Measurements from ENCODE around the gene TPBGL. TPM values are rescaled to one million over a fixed set of nuclear protein-coding genes. Genes with fewer than 3 reads are reported as not detected.

Gene TPBGL
- total RNA-seq, 1 experiment from 2014 or later = not detected

GRCh38 chr11:75242722-75243600 lies 2.4 kb downstream of the TPBGL start:
- Histone ChIP-seq H3K4me1 (ENCODE audit: insufficient read depth, low read length) (peaks cover 4% of the 10 kb centered on the region; the same call in 1 of the 2 replicates), H3K9me3 (ENCODE audit: low read length) (no peaks in the 10 kb centered on the region), H3K4me2 (ENCODE audit: low read length) (no peak overlapping the region), H3K79me2 (ENCODE audit: low read length) (no peaks in the 10 kb centered on the region), H3K9ac (ENCODE audit: low read length) (no peak overlapping the region), H3K36me3 (ENCODE audit: low read depth, low read length) (no peaks in the 10 kb centered on the region), H3K9me2 (replicated peaks; ENCODE audit: low read length) (no peaks in the 10 kb centered on the region), H3F3A (ENCODE audit: low read length, unreplicated experiment) (no peaks in the 10 kb centered on the region), H3K27ac (ENCODE audit: low read length) (no peak overlapping the region), H3K4me3 (ENCODE audit: low read length) (no peak overlapping the region), H3K27me3 (ENCODE audit: low read length) (peaks cover 53% of the 10 kb centered on the region), H2AFZ (ENCODE audit: low read length) (no peak overlapping the region), H4K20me1 (ENCODE audit: low read length) (no peaks in the 10 kb centered on the region)
- ChIA-PET CTCF (interaction anchor here (0.9 to 1.9 kb wide), 4 partner anchors 38 to 254 kb away, joined by 3 to 12 read pairs (median 3); partner anchors contain the start of gene NEU3), POLR2A (ENCODE audit: unreplicated experiment) (no interaction called here)
- intact Hi-C loops (cut with micrococcal nuclease) = no loop called here
- no peak for DNase-seq
- TF ChIP-seq EZH2 (IDR thresholded peaks at IDR 0.05; ENCODE audit: low read length, unreplicated experiment) (no peak), EZH2phosphoT487 (IDR thresholded peaks at IDR 0.05; ENCODE audit: borderline replicate concordance, low read length) (no peak)
- TF ChIP-seq, protein P1, sequence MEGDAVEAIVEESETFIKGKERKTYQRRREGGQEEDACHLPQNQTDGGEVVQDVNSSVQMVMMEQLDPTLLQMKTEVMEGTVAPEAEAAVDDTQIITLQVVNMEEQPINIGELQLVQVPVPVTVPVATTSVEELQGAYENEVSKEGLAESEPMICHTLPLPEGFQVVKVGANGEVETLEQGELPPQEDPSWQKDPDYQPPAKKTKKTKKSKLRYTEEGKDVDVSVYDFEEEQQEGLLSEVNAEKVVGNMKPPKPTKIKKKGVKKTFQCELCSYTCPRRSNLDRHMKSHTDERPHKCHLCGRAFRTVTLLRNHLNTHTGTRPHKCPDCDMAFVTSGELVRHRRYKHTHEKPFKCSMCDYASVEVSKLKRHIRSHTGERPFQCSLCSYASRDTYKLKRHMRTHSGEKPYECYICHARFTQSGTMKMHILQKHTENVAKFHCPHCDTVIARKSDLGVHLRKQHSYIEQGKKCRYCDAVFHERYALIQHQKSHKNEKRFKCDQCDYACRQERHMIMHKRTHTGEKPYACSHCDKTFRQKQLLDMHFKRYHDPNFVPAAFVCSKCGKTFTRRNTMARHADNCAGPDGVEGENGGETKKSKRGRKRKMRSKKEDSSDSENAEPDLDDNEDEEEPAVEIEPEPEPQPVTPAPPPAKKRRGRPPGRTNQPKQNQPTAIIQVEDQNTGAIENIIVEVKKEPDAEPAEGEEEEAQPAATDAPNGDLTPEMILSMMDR (conservative IDR thresholded peaks at IDR 0.05; ENCODE audit: low read depth, low read length) = no peak
- BruUV-seq (replicated peaks) = no TSS peak
- no peak for ATAC-seq

DNA sequence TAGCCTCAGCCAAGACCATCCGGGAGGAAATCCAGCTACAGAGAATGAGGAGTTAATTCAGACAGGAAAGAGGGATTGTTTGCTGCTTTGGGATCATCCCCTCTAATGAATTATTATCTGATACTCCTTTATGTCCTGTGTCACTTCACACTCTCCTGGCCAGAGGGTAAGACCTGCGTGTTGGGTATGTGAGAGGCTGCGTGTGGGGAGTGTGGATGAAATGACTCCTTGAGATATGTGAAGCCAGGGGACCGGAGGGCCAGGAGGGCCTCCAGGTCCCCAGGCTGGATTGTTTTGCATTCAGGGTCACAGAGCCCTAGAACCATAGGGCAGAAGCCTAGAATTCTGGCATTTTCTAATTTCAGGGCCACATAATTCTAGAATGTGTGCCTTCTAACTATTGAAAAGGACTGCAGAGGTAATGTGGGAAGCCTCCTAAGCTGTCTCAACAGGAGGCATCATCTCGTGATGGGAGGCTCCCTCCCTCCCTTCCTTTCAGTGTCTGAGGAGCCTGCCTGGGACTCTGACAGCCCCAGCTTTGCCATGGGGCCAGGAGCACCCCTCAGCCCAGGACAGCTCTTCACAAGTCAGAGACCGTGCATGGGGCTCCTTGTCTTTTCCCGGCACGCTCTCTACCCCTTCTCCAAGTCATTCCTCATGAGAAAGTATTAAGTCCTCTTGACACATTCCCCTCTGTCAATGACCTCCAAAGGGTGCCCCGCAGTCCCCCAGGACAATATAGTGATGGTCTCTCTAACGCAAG lies 3.7 kb downstream of the TPBGL start:
- BruUV-seq (replicated peaks) = no TSS peak
- CTCF ChIA-PET = interaction anchor here (1.5 kb wide), 1 partner anchor 104 kb away, joined by 5 read pairs; no protein-coding TSS in a partner anchor

More for the DNA sequence above, 3.7 kb downstream of the TPBGL start:
- Histone ChIP-seq H4K20me1 (ENCODE audit: low read length) (no peaks in the 10 kb centered on the region), H3F3A (ENCODE audit: low read length, unreplicated experiment) (no peaks in the 10 kb centered on the region), H3K9ac (ENCODE audit: low read length) (no peak overlapping the region), H3K27ac (ENCODE audit: low read length) (no peak overlapping the region), H3K4me1 (ENCODE audit: insufficient read depth, low read length) (peaks cover 4% of the 10 kb centered on the region; the same call in 1 of the 2 replicates), H3K27me3 (ENCODE audit: low read length) (peaks cover 53% of the 10 kb centered on the region), H2AFZ (ENCODE audit: low read length) (no peak overlapping the region), H3K79me2 (ENCODE audit: low read length) (no peaks in the 10 kb centered on the region), H3K9me2 (replicated peaks; ENCODE audit: low read length) (no peaks in the 10 kb centered on the region), H3K4me2 (ENCODE audit: low read length) (no peak overlapping the region), H3K9me3 (ENCODE audit: low read length) (no peaks in the 10 kb centered on the region), H3K4me3 (ENCODE audit: low read length) (no peak overlapping the region), H3K36me3 (ENCODE audit: low read depth, low read length) (no peaks in the 10 kb centered on the region; the same call in 1 of the 2 replicates)
- ATAC-seq = no peak
- POLR2A ChIA-PET (ENCODE audit: unreplicated experiment) = no interaction called here
- no peak for DNase-seq
- intact Hi-C loops (cut with micrococcal nuclease) = no loop called here
- no peak for TF ChIP-seq EZH2phosphoT487 (IDR thresholded peaks at IDR 0.05; ENCODE audit: borderline replicate concordance, low read length)
- TF ChIP-seq, protein P1 (conservative IDR thresholded peaks at IDR 0.05; ENCODE audit: low read depth, low read length) = no peak
- no peak for TF ChIP-seq EZH2 (IDR thresholded peaks at IDR 0.05; ENCODE audit: low read length, unreplicated experiment)

Data from PC-3 (cell line).